H1 (cell line): ENCODE data around the gene SERTAD2. TPM values are rescaled to one million over a fixed set of nuclear protein-coding genes. Genes with fewer than 3 reads are reported as not detected.

Experiments
- BRCA1 ChIP-seq: IDR thresholded peaks from 2 replicates; pipeline ENCODE4 v1.6.1; 2012; ENCODE audit warnings: low read depth, low read length, improper control_type of control experiment
- CHD1 ChIP-seq: IDR thresholded peaks from 2 replicates; pipeline ENCODE4 v1.6.1; 2012; ENCODE audit warnings: low read depth, low read length, improper control_type of control experiment
- HDAC6 ChIP-seq: IDR thresholded peaks from one replicate; pipeline ENCODE4 v1.7.1; 2012; ENCODE audit warnings: low read depth, mild to moderate bottlenecking, inconsistent platforms, low read length, moderate library complexity
- MAFK ChIP-seq: IDR thresholded peaks from 2 replicates; pipeline ENCODE4 v1.6.1; 2012; ENCODE audit warnings: low read depth, mild to moderate bottlenecking, improper control_type of control experiment, low read length
- NANOG ChIP-seq: IDR thresholded peaks from 2 replicates; pipeline ENCODE4 v1.6.1; 2011; ENCODE audit warnings: low read length, low read depth, mild to moderate bottlenecking, inconsistent platforms; ENCODE audit not compliant: insufficient read depth, poor library complexity, severe bottlenecking
- SP1 ChIP-seq: IDR thresholded peaks from 2 replicates; pipeline ENCODE4 v1.6.1; 2011; ENCODE audit warnings: low read depth, low read length
- TAF7 ChIP-seq: optimal IDR thresholded peaks from 2 replicates; pipeline ENCODE3; 2011; ENCODE audit warnings: low read depth, mild to moderate bottlenecking, inconsistent platforms, low read length, moderate library complexity, borderline replicate concordance
- polyA plus RNA-seq, 7 experiments: library from polyadenylated mRNA; depleted of rRNA in 3 of 7; stranded (reverse) in 5 of 7; unstranded in 2 of 7; fragments of >200 nt in 5 of 7; fragments of 200-250 nt in 2 of 7; gene quantifications; 1 replicate in 5 of 7; 2 replicates in 1 of 7; 4 replicates in 1 of 7; pipeline versions ENCODE4 v1.2.1 to v1.2.3, GENCODE V29; 2011 to 2013; ENCODE audit warnings: missing spikeins in 2 of 7, mixed read lengths in 2 of 7
- total RNA-seq: library from RNA; stranded (reverse); fragmentation: NEBNext Ultra II Directional; extraction: Animal tissue kit (Norgen Biotek cat#: 25700); gene quantifications from 2 replicates; pipeline ENCODE4 v1.2.1, GENCODE V29; 2021
- TF ChIP-seq, protein P1 (sequence below): fragments of 300-600 bp; sonication (generic); IDR thresholded peaks from 2 replicates; pipeline ENCODE4 v1.7.1; 2012; ENCODE audit warnings: low read length, moderate library complexity, mild to moderate bottlenecking, inconsistent platforms; ENCODE audit not compliant: insufficient replicate concordance
- TF ChIP-seq, protein P2 (sequence below): IDR thresholded peaks from 2 replicates; pipeline ENCODE4 v1.6.1; 2011; ENCODE audit warnings: low read depth, mild to moderate bottlenecking, low read length; ENCODE audit not compliant: insufficient read depth

SERTAD2 gene
- total and polyA plus RNA-seq, 2 of the 8 experiments (the other 6 are each of a cell fraction or from before 2014, with no cell fraction given), result 2.9 to 4.5 TPM

DNA sequence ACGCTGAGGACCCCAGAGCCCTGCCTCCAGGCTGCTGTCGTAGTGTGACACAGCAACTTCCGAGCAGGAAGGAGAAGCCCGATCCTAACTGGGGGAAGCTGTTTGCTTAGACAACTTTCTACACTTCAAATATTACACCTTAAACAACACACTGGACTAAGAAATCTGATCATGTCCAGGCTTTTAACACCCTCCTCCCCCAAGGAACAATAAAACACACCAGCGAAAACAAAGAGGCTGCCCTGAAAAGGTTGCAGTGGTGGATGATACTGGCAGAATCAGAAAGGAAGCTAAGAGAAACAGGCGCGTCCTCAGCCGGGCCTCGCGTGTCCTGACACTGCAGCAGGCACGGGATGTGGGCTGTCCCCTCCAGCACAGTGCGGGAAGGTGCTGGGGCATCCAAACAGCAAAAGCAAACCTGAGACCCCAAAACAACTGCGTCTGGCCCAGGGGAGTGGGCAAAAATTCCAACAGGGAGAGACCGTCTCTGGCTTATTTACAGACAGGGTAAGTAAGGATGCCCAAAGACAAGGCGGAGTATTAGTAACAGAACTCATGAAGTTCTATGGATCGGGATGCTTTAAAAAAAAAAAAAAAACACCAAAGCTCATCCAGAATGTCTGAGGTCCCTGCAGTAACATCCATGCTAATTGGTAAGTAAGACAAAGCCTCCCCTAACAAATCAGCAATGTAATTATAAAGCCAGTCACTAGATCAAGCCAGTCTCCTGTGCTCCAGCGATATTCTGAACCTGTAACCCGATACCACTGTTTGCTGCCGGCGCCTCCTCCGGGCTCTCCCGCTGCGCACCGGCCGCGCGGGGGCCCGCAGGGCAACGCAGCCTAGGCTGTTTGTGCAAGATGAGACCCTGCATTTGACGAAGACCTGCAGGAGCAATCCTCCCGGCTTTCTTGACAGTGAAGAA lies 9.0 kb downstream of the SERTAD2 start (continued):
- TF ChIP-seq, protein P1, sequence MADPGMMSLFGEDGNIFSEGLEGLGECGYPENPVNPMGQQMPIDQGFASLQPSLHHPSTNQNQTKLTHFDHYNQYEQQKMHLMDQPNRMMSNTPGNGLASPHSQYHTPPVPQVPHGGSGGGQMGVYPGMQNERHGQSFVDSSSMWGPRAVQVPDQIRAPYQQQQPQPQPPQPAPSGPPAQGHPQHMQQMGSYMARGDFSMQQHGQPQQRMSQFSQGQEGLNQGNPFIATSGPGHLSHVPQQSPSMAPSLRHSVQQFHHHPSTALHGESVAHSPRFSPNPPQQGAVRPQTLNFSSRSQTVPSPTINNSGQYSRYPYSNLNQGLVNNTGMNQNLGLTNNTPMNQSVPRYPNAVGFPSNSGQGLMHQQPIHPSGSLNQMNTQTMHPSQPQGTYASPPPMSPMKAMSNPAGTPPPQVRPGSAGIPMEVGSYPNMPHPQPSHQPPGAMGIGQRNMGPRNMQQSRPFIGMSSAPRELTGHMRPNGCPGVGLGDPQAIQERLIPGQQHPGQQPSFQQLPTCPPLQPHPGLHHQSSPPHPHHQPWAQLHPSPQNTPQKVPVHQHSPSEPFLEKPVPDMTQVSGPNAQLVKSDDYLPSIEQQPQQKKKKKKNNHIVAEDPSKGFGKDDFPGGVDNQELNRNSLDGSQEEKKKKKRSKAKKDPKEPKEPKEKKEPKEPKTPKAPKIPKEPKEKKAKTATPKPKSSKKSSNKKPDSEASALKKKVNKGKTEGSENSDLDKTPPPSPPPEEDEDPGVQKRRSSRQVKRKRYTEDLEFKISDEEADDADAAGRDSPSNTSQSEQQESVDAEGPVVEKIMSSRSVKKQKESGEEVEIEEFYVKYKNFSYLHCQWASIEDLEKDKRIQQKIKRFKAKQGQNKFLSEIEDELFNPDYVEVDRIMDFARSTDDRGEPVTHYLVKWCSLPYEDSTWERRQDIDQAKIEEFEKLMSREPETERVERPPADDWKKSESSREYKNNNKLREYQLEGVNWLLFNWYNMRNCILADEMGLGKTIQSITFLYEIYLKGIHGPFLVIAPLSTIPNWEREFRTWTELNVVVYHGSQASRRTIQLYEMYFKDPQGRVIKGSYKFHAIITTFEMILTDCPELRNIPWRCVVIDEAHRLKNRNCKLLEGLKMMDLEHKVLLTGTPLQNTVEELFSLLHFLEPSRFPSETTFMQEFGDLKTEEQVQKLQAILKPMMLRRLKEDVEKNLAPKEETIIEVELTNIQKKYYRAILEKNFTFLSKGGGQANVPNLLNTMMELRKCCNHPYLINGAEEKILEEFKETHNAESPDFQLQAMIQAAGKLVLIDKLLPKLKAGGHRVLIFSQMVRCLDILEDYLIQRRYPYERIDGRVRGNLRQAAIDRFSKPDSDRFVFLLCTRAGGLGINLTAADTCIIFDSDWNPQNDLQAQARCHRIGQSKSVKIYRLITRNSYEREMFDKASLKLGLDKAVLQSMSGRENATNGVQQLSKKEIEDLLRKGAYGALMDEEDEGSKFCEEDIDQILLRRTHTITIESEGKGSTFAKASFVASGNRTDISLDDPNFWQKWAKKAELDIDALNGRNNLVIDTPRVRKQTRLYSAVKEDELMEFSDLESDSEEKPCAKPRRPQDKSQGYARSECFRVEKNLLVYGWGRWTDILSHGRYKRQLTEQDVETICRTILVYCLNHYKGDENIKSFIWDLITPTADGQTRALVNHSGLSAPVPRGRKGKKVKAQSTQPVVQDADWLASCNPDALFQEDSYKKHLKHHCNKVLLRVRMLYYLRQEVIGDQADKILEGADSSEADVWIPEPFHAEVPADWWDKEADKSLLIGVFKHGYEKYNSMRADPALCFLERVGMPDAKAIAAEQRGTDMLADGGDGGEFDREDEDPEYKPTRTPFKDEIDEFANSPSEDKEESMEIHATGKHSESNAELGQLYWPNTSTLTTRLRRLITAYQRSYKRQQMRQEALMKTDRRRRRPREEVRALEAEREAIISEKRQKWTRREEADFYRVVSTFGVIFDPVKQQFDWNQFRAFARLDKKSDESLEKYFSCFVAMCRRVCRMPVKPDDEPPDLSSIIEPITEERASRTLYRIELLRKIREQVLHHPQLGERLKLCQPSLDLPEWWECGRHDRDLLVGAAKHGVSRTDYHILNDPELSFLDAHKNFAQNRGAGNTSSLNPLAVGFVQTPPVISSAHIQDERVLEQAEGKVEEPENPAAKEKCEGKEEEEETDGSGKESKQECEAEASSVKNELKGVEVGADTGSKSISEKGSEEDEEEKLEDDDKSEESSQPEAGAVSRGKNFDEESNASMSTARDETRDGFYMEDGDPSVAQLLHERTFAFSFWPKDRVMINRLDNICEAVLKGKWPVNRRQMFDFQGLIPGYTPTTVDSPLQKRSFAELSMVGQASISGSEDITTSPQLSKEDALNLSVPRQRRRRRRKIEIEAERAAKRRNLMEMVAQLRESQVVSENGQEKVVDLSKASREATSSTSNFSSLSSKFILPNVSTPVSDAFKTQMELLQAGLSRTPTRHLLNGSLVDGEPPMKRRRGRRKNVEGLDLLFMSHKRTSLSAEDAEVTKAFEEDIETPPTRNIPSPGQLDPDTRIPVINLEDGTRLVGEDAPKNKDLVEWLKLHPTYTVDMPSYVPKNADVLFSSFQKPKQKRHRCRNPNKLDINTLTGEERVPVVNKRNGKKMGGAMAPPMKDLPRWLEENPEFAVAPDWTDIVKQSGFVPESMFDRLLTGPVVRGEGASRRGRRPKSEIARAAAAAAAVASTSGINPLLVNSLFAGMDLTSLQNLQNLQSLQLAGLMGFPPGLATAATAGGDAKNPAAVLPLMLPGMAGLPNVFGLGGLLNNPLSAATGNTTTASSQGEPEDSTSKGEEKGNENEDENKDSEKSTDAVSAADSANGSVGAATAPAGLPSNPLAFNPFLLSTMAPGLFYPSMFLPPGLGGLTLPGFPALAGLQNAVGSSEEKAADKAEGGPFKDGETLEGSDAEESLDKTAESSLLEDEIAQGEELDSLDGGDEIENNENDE, result no peak
- TF ChIP-seq BRCA1, result no peak
- peak; percentile 24 for TF ChIP-seq TAF7
- TF ChIP-seq, protein P2, sequence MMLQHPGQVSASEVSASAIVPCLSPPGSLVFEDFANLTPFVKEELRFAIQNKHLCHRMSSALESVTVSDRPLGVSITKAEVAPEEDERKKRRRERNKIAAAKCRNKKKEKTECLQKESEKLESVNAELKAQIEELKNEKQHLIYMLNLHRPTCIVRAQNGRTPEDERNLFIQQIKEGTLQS, result no peak
- TF ChIP-seq CHD1, result no peak
- peak; percentile 83 for TF ChIP-seq MAFK
- TF ChIP-seq NANOG, result no peak
- no peak for TF ChIP-seq HDAC6
- peak; percentile 59; the same call in 1 of the 2 replicates for TF ChIP-seq SP1
